Measurements from ENCODE around the gene C9orf153.

GRCh38 chr9:86259557-86259956, at the start of gene C9orf153:
- TF ChIP-seq POLR2A (IDR thresholded peaks at IDR 0.05; ENCODE audit: low read depth, low read length) = no peak
- no peak for TF ChIP-seq POLR2AphosphoS5 (IDR thresholded peaks at IDR 0.05; ENCODE audit: low read depth, low read length)
- no peak for TF ChIP-seq TAF1 (IDR thresholded peaks at IDR 0.05; ENCODE audit: low read depth, low read length)
- no peak for TF ChIP-seq PAX5 (IDR thresholded peaks at IDR 0.05; ENCODE audit: insufficient read depth, low read length, severe bottlenecking)

All from GM12891 (cell line).